Right lobe of liver (tissue), 6 donors: ENCODE measurements around the gene SMIM13. TPM values are rescaled to one million over a fixed set of nuclear protein-coding genes. Genes with fewer than 3 reads are reported as not detected.

Source experiments
- ATAC-seq, 4 donors: fragments of 200-7000 bp; cut with Tn5 transposase; one replicate each; pipeline ENCODE4 v1.9.1; 2020; ENCODE audit warnings: mild to moderate bottlenecking in 4 of 4, moderate library complexity in 4 of 4
- DNase-seq, 3 donors: peaks; one replicate each; pipeline ENCODE4 v3.0.0-alpha.2; 2020
- H3K27ac ChIP-seq, 3 donors: fragments of 200-600 bp; one replicate each; pipeline ENCODE4 v1.8.0; 2022
- H3K27me3 ChIP-seq, 2 donors: fragments of 200-600 bp; one replicate each; pipeline ENCODE4 v1.8.0; 2022
- H3K36me3 ChIP-seq, 4 donors: fragments of 200-600 bp; sonication (generic) in 1 of 4; one replicate each; pipeline versions ENCODE4 v1.5.1 to v1.8.0; 2017 to 2022; ENCODE audit warnings: control low read depth in 1 of 4
- H3K4me1 ChIP-seq, 4 donors: fragments of 200-600 bp; sonication (generic) in 1 of 4; one replicate each; pipeline versions ENCODE4 v1.5.1 to v1.8.0; 2017 to 2022; ENCODE audit warnings: control low read depth in 1 of 4
- H3K4me3 ChIP-seq, 3 donors: fragments of 200-600 bp; one replicate each; pipeline ENCODE4 v1.8.0; 2022
- H3K9me3 ChIP-seq, 4 donors: fragments of 200-600 bp; sonication (generic) in 1 of 4; one replicate each; pipeline versions ENCODE4 v1.5.1 to v1.8.0; 2017 to 2022; ENCODE audit warnings: control low read depth in 1 of 4
- POLR2A ChIP-seq: fragments of 450-650 bp; IDR thresholded peaks from one replicate; pipeline ENCODE4 v1.6.1; 2017; ENCODE audit warnings: antibody characterized with exemption, mild to moderate bottlenecking
- WGBS: methylation state at CpG from one replicate; pipeline ENCODE4 v1.1.6; 2018; ENCODE audit warnings: low coverage, low lambda C conversion rate; ENCODE audit not compliant: insufficient coverage; ENCODE audit errors: missing lambda C conversion rate; 5-methylcytosine and 5-hydroxymethylcytosine counted together
- intact Hi-C, 2 donors: fragments of 100-400 bp; cut with DNase I; formaldehyde crosslinking; loops; one replicate each; pipeline versions ENCODE4 v1.11.2 to v1.14.1; 2022
- long read RNA-seq: library from polyadenylated mRNA; unstranded; transcript quantifications from one replicate; pipeline ENCODE4 v2.0.0, GENCODE V29; 2019
- total RNA-seq, 6 experiments: library from RNA; depleted of rRNA in 2 of 6; stranded (reverse); fragments of >200 nt in 2 of 6; fragmentation: NEBNext Ultra II Directional in 3 of 6; extraction: Animal tissue kit (Norgen Biotek cat#: 25700) in 3 of 6; gene quantifications; one replicate each; pipeline versions ENCODE4 v1.1.0 to v1.2.4, GENCODE V29; 2016 to 2023
- TF ChIP-seq, protein P1 (sequence below), 4 donors: fragments of 200-600 bp in 3 of 4; fragments of 450-650 bp in 1 of 4; IDR thresholded peaks; one replicate each; pipeline versions ENCODE4 v1.5.1 to v1.8.0; 2016 to 2022; ENCODE audit warnings: antibody characterized with exemption in 4 of 4, mild to moderate bottlenecking in 2 of 4
- donor health status: DM: no; HTN: yes; CAD: no.
- donor health status: DM: no; HTN: no; CAD: no.
- donor health status: DM: no; HTN: no; CAD: no.
- donor health status: DM: no; HTN: yes; CAD: no.
- donor health status: DM: no; HTN: yes; CAD: no.

SMIM13 gene
- total RNA-seq: 1 to 10 TPM; 6.4 to 9.5 (median 7.6) TPM
- long read RNA-seq: 0 reads

- peak; percentile 94 to 98 (median 96) for ATAC-seq
- WGBS: 0% methylated on average over 20 of the region's 90 CpGs
- H3K27me3 ChIP-seq: no peaks in the 10 kb centered on the region
- DNase-seq: peak; percentile 98
- H3K4me3 ChIP-seq: peak within 1 kb of the TSS; percentile 89 to 99 (median 99)
- intact Hi-C loops: no loop called here
- peaks cover 0 to 12% (median 3%) of the 10 kb centered on the region in 4 donors for H3K4me1 ChIP-seq
- no peaks in the 10 kb centered on the region for H3K9me3 ChIP-seq
- TF ChIP-seq, protein P1, sequence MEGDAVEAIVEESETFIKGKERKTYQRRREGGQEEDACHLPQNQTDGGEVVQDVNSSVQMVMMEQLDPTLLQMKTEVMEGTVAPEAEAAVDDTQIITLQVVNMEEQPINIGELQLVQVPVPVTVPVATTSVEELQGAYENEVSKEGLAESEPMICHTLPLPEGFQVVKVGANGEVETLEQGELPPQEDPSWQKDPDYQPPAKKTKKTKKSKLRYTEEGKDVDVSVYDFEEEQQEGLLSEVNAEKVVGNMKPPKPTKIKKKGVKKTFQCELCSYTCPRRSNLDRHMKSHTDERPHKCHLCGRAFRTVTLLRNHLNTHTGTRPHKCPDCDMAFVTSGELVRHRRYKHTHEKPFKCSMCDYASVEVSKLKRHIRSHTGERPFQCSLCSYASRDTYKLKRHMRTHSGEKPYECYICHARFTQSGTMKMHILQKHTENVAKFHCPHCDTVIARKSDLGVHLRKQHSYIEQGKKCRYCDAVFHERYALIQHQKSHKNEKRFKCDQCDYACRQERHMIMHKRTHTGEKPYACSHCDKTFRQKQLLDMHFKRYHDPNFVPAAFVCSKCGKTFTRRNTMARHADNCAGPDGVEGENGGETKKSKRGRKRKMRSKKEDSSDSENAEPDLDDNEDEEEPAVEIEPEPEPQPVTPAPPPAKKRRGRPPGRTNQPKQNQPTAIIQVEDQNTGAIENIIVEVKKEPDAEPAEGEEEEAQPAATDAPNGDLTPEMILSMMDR (IDR thresholded peaks at IDR 0.05): peak; percentile 43 to 88 (median 60)
- TF ChIP-seq POLR2A: peak; percentile 78
- no peaks in the 10 kb centered on the region for H3K36me3 ChIP-seq
- H3K27ac ChIP-seq: peak within 1 kb of the TSS; percentile 93 to 99 (median 96)
Observed at GRCh38 chr6:11093626-11094410, at the start of gene SMIM13. Gene SMIM13, plus strand, starts transcription at chr6:11093834. Its CDS starts 480 bp downstream, at chr6:11094314.

DNA sequence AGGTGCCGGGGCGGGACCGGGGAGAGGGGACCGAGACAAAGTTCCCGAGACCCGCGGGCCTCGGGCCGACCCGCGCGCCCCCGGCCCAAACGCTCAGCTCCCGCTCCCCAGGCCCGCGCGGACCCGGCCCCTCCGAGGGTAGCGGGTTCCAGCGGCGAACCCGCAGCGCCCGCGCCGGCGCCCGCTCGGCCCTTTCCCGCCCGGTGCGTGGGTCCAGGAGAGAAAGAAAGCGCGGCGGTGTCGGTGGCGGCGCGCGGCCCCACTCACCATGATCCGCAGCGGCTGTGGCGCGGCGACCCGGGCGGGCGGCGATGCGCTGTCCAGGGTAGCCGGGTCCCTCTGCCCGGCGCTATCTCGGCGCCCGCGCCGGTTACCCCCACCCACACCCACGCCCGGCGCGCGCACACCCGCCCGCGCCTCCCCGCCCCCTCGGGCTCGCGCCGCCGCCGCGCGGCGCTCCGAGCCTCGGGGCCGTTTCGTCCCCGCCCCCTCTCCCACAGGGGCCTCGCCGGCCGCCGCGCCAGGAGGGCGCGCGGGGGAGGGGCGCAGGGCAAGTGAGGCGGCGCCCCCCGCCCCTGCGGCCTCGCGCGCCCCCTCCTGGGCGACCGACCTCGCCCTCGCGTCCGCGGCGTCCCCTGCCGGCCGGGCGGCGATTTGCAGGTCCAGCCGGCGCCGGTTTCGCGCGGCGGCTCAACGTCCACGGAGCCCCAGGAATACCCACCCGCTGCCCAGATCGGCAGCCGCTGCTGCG lies 49.5 kb upstream of the SMIM13 start, which contains the start of gene ELOVL2:
Gene ELOVL2 (minus strand): TSS at position 345 of the 751 bp plus-strand sequence. CDS start 75 bp downstream, at position 270.
- peak within 1 kb of the TSS; percentile 59 to 74 (median 59) for H3K4me3 ChIP-seq
- DNase-seq (peak; percentile 58 to 69 (median 64)), ATAC-seq (peak; percentile 79 to 89 (median 86))
- TF ChIP-seq POLR2A: no peak
- TF ChIP-seq, protein P1 (IDR thresholded peaks at IDR 0.05): peak; percentile 57 to 96 (median 75)
- no peaks in the 10 kb centered on the region for H3K36me3 ChIP-seq
- intact Hi-C loops: no loop called here
- H3K27ac ChIP-seq: peak within 1 kb of the TSS; percentile 16 to 51 (median 19)
- peaks cover 0 to 8% (median 0%) of the 10 kb centered on the region in 4 donors for H3K4me1 ChIP-seq
- 33% methylated on average over 4 of the region's 124 CpGs for WGBS
- H3K27me3 ChIP-seq: no peaks in the 10 kb centered on the region
- H3K9me3 ChIP-seq: no peaks in the 10 kb centered on the region

GRCh38 chr6:11044712-11045167 lies 48.9 kb upstream of the SMIM13 start:
- ATAC-seq: no peak
- whole genome bisulfite sequencing: 52% methylated on average over 8 of the region's 23 CpGs

GRCh38 chr6:11050731-11051130 lies 42.9 kb upstream of the SMIM13 start:
- Histone ChIP-seq H3K36me3 (no peaks in the 10 kb centered on the region), H3K4me1 (peaks cover 0 to 27% (median 11%) of the 10 kb centered on the region in 4 donors), H3K27ac (no peak overlapping the region), H3K4me3 (no peak overlapping the region), H3K27me3 (no peaks in the 10 kb centered on the region), H3K9me3 (no peaks in the 10 kb centered on the region)
- 64% methylated on average over 2 of the region's 2 CpGs for WGBS
- ATAC-seq: no peak
- intact Hi-C loops: no loop called here
- no peak for DNase-seq
- TF ChIP-seq, protein P1 (IDR thresholded peaks at IDR 0.05): no peak
- TF ChIP-seq POLR2A: no peak

More at GRCh38 chr6:11044712-11045167, 48.9 kb upstream of the SMIM13 start:
- Histone ChIP-seq H3K27ac (no peak overlapping the region), H3K27me3 (no peaks in the 10 kb centered on the region), H3K9me3 (no peaks in the 10 kb centered on the region), H3K36me3 (no peaks in the 10 kb centered on the region), H3K4me1 (peaks cover 0 to 7% (median 0%) of the 10 kb centered on the region in 4 donors), H3K4me3 (peak overlapping the region in 1 of 3 donors; percentile 74)
- DNase-seq: no peak
- intact Hi-C loops: no loop called here
- TF ChIP-seq, protein P1 (IDR thresholded peaks at IDR 0.05): no peak
- no peak for TF ChIP-seq POLR2A
